HG02938 (cell line): ENCODE data around the gene ADAMTSL1.

Experiments
- ATAC-seq: cut with Tn5 transposase; IDR thresholded peaks from one replicate; pipeline ENCODE4 v1.9.1; 2021; ENCODE audit warnings: mild to moderate bottlenecking, moderate library complexity; ENCODE audit not compliant: unreplicated experiment

Gene ADAMTSL1, protein sequence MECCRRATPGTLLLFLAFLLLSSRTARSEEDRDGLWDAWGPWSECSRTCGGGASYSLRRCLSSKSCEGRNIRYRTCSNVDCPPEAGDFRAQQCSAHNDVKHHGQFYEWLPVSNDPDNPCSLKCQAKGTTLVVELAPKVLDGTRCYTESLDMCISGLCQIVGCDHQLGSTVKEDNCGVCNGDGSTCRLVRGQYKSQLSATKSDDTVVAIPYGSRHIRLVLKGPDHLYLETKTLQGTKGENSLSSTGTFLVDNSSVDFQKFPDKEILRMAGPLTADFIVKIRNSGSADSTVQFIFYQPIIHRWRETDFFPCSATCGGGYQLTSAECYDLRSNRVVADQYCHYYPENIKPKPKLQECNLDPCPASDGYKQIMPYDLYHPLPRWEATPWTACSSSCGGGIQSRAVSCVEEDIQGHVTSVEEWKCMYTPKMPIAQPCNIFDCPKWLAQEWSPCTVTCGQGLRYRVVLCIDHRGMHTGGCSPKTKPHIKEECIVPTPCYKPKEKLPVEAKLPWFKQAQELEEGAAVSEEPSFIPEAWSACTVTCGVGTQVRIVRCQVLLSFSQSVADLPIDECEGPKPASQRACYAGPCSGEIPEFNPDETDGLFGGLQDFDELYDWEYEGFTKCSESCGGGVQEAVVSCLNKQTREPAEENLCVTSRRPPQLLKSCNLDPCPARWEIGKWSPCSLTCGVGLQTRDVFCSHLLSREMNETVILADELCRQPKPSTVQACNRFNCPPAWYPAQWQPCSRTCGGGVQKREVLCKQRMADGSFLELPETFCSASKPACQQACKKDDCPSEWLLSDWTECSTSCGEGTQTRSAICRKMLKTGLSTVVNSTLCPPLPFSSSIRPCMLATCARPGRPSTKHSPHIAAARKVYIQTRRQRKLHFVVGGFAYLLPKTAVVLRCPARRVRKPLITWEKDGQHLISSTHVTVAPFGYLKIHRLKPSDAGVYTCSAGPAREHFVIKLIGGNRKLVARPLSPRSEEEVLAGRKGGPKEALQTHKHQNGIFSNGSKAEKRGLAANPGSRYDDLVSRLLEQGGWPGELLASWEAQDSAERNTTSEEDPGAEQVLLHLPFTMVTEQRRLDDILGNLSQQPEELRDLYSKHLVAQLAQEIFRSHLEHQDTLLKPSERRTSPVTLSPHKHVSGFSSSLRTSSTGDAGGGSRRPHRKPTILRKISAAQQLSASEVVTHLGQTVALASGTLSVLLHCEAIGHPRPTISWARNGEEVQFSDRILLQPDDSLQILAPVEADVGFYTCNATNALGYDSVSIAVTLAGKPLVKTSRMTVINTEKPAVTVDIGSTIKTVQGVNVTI (N-terminal part only)

DNA sequence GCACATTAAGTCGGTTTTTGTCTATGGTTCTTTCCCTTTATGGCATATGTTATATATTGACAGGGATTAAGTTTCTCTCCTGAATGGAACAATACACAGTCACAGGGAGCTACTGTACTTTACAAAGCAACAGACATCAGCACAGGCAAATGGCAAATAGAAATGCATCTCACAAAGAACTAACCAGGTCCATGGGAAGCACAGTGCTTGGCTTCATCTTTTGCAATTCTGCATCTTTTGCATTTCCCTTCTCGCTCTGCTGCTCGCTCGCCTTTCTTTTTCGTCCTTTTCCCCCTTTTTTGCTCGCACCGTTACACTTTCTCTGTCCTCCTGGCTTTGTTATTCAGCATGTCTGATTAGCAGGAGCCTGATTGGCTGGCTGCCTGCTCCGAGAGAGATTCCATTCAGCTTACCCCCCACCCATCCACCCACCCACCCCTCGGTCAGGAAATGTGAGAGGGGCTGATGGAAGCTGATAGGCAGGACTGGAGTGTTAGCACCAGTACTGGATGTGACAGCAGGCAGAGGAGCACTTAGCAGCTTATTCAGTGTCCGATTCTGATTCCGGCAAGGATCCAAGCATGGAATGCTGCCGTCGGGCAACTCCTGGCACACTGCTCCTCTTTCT, at the start of gene ADAMTSL1:
Gene ADAMTSL1, plus strand, starts transcription at position 502 of the 628 bp plus-strand sequence. Its CDS starts 80 bp downstream, at position 582.
- no peak for ATAC-seq

DNA sequence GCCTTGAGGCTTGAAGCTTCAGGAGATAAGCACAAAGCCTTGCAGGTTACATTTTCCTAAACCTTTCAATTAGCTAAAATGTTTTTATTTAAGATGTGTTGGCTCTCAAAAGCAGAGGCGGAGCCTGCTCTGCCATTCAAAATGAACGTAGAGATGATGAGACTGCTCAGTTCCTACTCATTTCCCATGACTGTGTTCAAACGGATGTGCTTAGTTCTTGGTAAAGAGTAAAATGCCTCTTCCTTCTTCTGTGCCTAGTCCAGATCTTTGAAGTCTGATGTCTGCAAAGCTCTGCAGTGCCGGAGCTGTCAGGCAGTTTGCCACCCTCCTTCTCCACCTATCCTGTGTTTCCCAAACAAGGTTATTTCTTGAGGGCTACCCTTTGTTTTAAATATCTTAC, 46.3 kb upstream of the ADAMTSL1 start:
- ATAC-seq, result no peak

DNA sequence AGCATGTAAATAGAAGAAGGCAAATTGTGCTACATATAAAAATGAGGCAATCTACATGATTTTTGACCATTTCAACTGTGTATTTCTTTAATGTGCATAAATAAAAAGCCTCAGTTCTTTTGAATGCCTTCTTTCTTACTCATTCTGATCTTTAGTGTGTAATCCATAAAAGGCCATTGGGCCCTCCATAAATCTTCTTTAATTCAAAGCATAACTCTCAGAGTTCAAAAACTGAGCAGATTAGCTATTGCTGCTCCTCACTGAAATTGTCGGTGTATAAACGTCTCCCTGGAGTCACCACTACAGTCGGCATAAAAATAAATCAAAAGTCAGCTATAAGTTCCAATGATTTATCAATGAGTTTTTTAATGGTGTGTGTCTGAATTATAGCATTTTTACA, 45.3 kb upstream of the ADAMTSL1 start:
- no peak for ATAC-seq

DNA sequence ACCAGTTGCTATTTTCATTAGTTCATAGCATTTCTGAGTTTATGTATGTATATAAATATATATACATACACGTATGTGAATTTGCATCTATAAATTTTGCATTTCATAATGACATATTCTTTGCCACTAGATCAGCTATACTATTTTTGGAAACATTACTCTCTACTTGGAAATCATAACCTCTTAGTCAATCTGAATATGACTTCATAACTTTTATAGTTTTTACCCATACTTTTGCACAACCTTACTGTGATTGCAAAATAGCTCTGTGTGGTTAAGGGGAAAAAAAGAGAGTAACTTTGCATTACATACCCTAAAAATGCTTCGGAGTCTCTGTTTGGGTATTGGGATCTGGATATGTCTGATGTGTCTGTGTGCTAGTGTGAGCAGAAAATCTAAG, 44.9 kb upstream of the ADAMTSL1 start:
- ATAC-seq, result no peak

DNA sequence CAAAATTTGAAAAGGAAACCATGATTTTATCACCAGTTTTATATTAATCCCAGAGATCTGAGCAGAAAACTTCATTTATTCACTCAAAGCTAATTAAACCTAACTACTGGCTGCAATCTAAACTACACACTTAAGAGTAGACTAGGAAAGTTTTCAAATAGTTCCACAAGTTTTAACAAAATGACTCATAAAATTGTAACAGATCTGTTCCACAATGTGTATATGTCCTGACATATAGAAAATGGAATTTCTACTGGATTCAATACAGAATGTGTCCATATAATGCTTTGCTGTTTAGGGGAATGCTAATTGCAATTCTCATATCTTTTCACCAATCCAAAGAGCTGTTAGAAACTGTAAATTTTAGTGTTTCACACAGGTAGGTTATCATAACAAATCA, 40.3 kb upstream of the ADAMTSL1 start:
- ATAC-seq, result no peak

DNA sequence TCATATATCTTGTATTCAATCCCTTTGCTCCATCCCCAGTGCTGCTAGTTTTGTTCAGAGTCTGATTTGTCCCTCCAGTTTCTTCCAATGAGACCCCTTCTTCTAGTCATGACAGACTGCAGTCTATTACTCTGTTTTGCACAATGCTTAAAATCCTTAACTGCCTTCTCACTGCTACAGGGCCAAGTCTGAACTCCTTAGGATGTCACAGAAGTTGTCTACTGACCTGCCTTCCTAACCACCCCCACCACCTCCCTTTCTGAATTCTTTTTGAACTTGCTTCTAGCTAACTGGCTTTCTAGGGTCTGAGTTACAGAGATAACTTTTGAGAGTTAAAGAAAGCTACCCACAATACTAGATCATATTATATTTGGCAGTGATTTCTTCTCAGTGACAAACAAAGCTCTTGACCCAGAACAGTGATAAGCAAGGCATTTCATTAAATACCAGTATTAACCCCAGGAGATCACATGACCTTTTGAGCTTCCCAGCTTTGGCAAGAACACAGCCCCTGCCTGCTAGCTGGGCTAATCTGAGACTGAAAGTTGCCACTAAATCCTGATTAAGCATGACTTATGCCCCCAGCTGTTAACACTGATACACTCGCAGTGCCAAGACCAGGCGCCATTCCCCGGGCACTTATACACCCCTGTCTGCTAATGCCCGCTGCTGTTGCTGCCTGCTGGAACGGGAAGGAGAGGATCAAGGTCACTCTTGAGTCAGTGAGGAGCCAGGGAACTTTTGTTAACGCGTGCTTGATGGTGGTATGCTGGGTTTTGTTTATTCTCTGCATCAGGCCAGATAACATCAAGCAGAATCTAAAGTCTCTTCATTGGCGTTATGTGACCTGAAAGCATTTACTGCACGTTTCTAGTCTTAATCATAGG, 36.4 kb upstream of the ADAMTSL1 start:
- ATAC-seq, result no peak

DNA sequence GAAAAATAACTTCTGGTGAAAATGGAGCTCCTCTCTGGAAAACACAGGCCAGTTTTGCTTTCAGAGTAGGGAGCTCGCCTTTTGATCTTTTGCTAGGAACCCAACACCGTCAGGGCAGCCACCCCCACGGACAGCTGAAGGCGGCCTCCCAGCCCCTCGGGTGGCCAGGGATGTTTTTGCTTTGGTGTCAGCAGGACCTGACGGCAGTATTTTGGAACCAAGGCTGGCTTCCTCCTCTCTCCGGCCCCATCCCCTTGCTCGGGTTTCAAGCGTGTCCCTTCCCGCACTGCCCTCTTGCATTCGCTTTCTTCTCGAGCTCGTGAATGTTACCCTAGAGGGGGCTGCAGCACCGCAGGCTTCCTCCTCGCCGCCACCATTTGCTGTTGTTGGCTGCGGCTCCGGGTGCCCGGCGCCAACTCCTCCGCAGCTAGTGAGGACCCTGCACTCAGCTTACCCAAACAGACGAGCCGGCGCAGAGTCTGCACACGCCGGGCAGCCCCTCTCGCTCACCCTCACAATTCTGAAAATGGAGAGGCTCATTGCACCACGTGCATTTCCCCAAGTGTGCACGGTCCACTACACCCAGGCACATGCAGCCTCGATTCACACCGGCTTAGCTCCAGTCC, 35.5 kb upstream of the ADAMTSL1 start:
- ATAC-seq, result no peak

DNA sequence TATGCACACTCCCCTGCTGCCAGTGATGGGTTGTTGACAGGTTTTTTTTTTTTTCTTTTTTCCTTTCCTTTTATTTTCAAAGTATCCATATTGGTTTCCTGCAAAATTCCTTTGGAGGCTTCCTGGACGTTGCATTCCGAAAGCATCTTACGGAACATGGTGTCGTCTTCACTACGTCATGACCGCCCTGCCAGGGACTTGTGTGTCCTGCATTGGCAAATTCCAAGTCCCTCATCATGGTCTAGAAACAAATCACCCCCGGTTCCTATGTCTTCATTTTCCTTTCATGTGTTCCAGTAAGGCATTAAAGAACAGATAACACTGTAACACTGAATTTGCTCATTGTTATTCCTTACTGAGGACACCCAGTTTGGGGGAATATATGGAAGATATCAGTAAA, 35.0 kb upstream of the ADAMTSL1 start:
- ATAC-seq, result no peak

DNA sequence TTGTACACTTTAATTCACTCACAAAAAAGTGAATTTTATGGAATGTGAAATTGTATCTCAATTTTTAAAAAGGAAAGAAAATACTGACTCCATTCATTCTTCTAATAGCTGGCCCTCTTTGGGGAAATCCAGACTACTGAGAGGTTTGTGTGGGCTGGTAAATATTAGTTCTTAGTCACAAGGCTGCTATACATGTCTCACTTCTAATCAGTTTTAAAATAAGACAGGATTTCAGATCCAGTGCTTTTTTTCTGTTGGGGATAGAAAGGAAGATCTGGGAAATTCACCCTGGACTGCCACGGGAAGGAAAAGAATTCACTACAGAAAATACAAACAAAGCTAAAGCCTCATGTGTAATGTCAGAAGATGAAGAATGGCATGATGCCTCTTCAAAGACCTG, 32.7 kb upstream of the ADAMTSL1 start:
- ATAC-seq, result no peak

DNA sequence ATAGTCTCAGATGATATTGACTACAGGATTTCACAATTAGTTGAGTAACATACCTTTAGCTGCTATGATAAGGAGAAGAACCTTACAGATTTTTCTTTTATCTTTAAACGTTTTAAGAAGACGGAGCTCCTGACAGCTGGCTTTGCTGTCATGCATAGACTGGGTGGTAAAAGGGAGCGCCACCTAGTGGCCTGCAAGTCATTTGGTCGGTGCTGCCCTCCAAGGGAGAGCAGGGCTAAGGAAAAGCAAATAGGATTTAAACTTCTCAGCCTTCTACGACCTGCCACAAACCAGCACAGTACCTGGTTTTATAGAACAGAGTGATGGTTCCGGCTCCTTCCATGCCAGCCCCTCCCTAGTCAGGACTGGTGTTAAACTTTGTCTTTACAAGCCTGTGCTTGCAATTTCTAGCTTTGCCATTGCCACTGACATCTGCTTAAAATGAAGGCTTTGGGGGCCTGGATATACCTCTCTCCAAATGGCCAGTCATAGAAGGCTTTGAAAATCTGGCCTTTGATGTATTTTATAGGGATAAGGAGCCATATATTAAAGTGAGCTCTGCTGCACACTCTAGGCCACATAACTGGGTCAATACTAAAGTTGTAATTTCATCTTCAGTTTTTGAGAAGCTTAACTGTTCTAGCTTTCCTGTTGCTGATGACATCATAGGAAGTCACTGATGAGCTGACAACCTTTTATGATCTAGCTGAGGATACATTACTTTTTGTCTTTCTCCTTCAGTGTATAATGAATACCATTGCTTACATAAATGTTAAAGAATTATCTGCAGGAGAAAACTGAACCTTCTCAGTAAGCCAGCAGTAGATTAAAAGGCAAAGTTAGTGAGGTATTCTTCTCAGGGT, 31.1 kb upstream of the ADAMTSL1 start:
- ATAC-seq, result peak; percentile 92

DNA sequence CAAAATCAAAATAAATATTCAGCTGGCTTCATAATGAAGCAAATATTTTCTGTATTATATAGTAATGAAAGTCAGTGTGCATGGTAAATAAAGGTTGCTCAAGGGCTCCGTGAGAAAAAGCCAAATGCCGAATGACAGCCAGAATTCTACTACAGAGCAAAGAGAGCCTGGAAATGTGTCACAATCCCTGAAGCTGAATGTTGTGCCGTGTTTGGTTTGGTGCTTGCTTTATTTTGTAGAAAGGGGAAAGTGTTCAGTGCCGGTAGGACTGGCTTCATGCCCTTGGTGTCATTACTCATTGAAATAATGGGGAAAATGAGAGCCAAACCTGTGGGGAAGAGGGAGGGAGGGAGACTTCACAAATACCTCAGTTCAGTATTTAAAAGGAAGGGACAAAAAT, 26.8 kb upstream of the ADAMTSL1 start:
- no peak for ATAC-seq

DNA sequence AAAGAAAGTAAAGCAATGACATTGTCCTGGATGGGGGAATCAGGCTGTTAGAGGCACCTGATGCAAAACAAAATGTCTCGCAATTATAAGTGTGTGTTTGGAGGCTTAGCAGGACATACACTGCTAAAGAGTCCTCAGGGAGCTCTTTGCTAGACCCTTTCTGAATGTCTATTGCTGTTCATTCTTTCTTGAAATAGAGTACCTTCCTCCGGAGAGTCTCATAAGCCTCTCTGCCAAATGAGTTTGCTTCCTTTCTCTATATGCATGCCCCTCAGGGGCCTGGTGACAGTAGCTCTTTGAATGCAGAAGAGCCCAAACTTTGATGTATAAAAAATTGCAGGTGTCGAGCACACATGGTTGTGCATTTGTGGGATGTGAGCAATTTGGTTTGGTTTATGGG, 26.4 kb upstream of the ADAMTSL1 start:
- no peak for ATAC-seq

DNA sequence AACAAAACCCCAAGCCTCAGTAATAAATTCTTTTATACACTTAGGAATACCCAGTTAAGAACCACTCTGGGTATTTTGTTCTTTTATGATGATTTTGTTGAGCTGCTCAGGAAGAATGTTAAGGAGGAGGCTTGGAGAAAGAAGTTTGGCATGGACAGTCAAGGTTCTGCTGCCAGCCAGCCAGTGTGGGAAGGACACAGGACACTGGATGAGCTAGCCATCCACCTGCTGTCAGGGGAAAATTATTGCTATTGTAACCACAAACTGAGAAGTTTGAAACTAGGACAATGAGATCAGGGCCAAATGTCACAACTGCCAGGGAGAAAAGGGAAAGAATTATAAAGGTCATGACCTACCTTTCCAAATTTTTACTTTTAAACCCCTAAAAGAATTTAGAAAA, 25.9 kb upstream of the ADAMTSL1 start:
- no peak for ATAC-seq

DNA sequence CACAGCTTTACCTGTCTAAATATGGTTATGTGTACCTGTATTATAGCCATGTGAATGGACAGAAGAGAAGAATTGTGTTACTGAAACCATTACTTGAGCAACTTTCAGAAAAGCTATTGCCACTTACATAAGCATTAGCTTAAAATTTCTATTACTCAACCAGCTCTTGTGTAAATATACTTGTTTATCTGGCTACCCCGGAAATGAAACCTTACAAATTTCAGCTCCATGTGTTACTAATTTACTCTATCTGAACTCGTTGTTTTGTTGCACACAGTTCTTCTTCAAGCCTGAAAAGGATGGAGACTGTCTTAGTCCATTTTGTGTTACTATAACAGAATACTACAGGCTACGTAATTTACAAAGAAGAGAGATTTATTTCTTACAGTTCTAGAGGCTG, 22.5 kb upstream of the ADAMTSL1 start:
- no peak for ATAC-seq

DNA sequence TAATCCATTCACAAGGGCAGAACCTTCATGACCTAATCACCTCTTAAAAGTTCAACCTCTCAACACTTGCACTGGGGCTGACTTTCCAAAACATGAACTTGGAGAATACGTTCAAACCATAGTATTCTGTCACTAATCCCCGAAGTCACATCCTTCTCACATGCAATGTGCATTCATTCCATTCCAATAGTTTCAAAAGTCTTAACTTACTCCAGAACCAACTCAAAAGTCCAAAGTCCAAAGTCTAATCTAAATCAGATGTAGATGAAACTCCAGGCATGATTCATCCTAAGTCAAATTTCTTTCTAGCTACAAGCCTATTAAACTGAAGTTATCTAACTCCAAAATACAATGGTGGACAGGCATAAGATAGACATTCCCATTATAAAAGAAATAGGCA, 21.7 kb upstream of the ADAMTSL1 start:
- no peak for ATAC-seq

DNA sequence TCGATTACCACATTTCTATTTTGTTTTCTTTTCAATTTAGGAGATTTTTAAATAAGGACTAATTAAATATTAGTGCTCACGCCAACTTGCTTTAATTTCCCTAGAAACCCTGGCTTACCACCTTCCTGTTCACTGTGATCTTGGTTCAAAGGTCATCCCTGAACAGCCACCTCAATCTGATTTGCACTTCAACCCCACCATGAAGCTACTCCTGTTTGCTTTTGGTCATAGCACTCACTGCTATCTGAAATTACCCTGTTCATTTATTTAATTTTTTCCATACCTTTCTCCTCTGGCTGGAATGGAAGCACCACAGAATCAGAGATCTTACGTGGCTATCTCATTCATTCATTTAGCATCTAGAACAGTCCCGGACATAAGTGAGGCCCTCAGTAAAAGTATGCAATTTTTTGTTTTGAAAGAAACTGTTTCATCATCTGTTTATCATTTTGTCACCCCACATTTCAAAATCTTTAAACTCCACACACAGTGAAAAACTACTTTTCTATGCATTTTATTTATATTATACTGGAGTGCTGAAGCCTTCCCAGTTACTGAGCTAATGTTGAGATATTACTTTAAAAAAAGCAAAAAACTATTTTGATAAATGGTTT, 17.2 kb upstream of the ADAMTSL1 start:
- ATAC-seq, result no peak

DNA sequence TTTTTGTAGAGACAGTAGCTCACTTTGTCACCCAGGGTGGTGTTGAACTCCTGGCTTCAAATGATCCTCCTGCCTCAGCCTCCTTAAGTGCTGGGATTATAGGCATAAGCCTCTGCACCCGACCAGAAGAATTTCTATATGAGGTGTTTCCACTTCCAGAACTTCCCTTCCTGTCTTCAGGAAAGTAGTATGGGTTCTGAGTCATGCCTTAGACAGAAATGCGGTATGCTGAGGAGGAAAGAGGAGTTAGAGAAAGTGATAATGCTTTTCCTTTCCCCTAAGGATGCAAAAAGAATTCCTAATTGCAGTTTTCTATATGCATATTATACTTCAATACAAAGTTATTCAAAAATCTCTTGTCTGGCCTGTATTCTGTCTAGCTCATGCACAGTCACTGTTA, 16.4 kb upstream of the ADAMTSL1 start:
- no peak for ATAC-seq
